ENCODE results near the gene BMERB1.
"Not testable (repeated sequence)": the region's sequence is repeated elsewhere in the genome, so short reads cannot be mapped to it uniquely, and the experiment has no call there.

BMERB1 gene

GRCh38 chr16:15524966-15525365 is 90.6 kb downstream of the BMERB1 start:
- no peak for DNase-seq

DNA sequence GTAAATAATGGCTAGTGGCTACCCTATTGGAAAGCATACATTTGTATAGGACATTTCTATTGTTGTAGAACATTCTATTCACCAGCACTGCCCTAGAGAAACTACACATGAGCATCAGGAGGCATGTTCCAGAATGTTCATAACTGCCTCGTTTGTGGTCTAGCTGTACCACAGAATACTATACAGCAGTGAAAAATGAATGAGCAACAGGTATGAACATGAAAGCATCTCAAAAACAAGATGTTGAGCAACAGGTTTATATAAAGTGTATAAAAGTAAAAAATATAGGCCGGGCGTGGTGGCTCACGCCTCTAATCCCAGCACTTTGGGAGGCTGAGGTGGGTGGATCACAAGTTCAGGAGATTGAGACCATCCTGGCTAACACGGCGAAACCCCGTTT is 91.7 kb downstream of the BMERB1 start:
- DNase-seq: no peak

DNA sequence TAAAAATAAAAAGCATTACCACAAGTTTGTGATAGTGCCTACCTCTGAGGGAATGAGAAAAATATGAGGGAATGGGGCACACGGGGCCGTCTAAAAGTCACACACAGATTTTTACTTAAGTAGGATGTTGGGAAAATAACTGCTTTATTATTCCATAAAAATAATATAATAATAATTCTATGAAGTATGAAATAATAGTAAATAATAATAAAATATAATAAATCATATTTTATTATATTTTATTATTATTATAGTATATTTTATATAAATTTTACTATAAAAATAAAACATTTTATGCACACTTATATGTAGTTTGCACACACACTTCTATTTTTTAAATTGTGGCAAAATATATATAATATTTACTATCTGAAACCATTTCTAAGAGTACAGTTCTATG is 92.3 kb downstream of the BMERB1 start:
- DNase-seq: no peak

DNA sequence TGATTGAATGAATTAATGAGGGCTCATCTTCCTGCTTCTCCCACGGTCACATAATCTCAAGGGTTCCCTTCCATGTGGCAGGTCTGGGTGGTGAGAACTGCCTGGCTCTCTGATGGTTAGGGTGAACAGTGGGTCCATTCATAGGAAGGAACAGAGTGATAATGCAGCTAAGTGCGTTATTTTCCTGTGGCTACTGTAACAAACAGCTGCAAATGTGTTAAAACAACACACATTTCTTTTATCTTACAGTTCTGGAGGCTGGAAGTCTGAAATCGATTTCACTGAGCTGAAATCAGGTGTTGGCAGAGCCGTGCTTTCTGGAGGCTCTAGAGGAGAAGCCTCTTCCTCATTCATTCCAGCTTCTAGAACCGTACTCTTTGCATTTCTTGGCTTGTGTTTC is 95.3 kb downstream of the BMERB1 start:
- no peak for DNase-seq

- DNase-seq: no peak
These were observed 95.7 kb downstream of the BMERB1 start for GRCh38 chr16:15530085-15530484.

- no peak for DNase-seq
These were observed 98.4 kb downstream of the BMERB1 start for GRCh38 chr16:15532825-15533224.

DNA sequence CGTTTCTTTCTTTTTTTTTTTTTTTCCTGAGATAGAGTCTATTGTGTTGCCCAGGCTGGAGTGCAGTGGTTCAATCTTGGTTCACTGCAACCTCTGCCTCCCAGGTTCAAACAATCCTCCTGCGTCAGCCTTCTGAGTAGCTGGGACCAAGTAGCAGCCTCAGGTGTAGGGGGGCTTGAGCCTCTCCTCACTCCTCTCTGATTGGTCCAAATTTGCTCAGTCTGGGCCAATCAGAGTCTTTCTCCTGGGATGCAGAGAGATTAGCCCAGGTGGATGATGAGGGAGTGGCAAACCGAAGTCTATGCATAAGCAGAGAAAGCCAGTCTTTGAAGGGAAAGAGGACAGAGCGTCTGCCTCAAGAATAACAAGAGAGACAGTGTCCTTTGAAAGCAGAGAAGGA is 99.0 kb downstream of the BMERB1 start:
- DNase-seq: no peak

- no peak for DNase-seq
These were observed 101.4 kb downstream of the BMERB1 start for GRCh38 chr16:15535772-15536171.

- DNase-seq: no peak
These were observed 102.5 kb downstream of the BMERB1 start for GRCh38 chr16:15536843-15537242.

- DNase-seq: no peak
These were observed 104.1 kb downstream of the BMERB1 start for GRCh38 chr16:15538507-15538906.

DNA sequence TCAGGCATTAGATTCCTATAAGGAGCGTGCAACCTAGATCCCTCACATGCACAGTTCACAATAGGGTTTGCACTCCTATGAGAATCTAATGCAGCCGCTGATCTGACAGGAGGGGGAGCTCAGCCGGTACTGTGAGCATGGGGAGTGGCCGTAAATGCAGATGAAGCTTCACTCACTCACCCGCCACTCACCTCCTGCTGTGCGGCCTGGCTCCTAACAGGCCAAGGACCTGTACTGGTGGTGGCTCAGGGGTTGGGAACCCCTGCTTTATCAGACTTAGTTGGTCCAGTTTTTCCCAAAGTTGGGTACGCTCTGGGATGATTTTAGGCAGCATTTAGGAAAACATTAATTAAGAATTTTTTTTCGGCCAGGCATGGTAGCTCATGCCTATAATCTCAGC is 104.8 kb downstream of the BMERB1 start:
- no peak for DNase-seq

- DNase-seq: no peak
These were observed 107.9 kb downstream of the BMERB1 start for GRCh38 chr16:15542261-15542660.

GRCh38 chr16:15542734-15543347 is 108.5 kb downstream of the BMERB1 start:
- DNase-seq: peak; percentile 15

GRCh38 chr16:15544405-15544804 is 110.0 kb downstream of the BMERB1 start:
- DNase-seq: no peak

- no peak for DNase-seq
These were observed 111.2 kb downstream of the BMERB1 start for GRCh38 chr16:15545544-15545943.

DNA sequence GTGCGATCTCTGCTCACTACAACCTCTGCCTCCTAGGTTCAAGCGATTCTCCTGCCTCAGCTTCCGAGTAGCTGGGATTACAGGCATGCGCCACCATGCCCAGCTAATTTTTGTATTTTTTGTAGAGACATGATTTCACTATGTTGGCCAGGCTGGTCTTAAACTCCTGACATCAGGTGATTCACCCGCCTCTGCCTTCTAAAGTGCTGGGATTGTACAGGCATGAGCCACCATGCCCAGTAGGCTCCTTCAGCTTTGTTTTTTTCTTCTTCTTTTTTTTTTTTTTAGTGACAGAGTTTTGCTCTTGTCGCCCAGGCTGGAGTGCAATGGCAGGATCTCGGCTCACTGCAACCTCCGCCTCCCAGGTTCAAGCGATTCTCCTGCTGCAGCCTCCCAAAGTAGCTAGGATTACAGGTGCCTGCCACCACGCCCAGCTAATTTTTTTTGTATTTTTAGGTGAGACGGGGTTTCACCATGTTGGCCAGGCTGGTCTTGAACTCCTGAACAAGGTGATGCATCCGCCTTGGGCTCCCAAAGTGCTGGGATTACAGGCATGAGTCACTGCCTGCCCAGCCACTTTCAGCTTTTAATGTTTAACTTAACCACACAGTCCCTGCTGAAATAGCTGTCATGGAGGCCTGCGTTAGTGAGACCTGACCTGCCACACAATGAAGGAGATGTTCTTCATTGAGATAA is 112.8 kb downstream of the BMERB1 start:
- not testable (repeated sequence) for DNase-seq

DNA sequence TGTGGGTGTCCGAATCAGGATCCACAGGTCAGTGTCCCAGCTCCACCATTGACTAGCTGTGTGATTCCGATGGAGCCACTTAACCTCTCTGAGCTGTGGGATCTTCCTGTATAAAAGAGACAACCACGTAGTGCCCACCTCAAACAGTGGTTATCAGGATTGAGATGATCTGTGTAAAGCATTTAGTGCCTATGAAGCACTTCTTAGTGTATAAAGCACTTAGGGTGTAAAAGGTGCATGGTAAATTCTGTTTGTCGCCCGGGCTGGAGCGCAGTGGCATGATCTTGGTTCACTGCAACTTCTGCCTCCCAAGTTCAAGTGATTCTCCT is 113.3 kb downstream of the BMERB1 start:
- DNase-seq: no peak

GRCh38 chr16:15548482-15548891 is 114.1 kb downstream of the BMERB1 start:
- DNase-seq: no peak

GRCh38 chr16:15552507-15552906 is 118.1 kb downstream of the BMERB1 start:
- DNase-seq: peak; percentile 45

- peak; percentile 47 for DNase-seq
These were observed 119.1 kb downstream of the BMERB1 start for GRCh38 chr16:15553313-15554088.

GRCh38 chr16:15556130-15556529 is 121.7 kb downstream of the BMERB1 start:
- no peak for DNase-seq

GRCh38 chr16:15557258-15557657 is 122.9 kb downstream of the BMERB1 start:
- DNase-seq: no peak

DNA sequence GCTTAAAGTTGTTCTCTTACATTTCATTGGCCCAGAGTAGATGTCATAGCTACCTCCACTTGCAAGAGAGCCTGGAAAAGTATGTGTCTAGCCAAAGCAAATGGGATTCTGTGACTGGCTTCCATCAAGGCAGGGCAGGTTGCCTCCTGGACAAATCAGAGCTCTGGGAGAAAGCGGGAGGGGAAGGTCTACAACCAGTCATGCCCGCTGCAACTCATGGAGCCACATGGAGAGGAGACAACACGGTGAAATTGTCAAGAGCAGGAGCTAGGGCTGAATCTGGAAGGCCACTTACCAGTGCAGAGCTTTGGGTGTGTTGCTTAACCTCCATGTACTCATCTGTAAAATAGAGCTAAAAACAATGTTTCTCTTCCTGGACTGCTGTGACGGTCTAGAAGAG is 124.8 kb downstream of the BMERB1 start:
- DNase-seq: no peak

GRCh38 chr16:15564604-15565339 is 130.4 kb downstream of the BMERB1 start:
- no peak for DNase-seq

All from activated CD4-positive, alpha-beta T cell treated with anti-CD3 and anti-CD28 coated beads, Interleukin-10, Interleukin-2, amounts not matched to agents 100 ng/mL and 50 ng/mL, durations not matched to agents 16 hours and 8 hours (primary cell).